GM19351 (cell line): ENCODE data around the gene IL1RAPL1.

Experiments used
- ATAC-seq: cut with Tn5 transposase; IDR thresholded peaks from one replicate; pipeline ENCODE4 v1.9.1; 2021; ENCODE audit warnings: mild to moderate bottlenecking, moderate library complexity; ENCODE audit not compliant: unreplicated experiment

Gene IL1RAPL1

GRCh38 chrX:28960063-28960462 is 372.8 kb downstream of the IL1RAPL1 start:
- no peak for ATAC-seq

DNA sequence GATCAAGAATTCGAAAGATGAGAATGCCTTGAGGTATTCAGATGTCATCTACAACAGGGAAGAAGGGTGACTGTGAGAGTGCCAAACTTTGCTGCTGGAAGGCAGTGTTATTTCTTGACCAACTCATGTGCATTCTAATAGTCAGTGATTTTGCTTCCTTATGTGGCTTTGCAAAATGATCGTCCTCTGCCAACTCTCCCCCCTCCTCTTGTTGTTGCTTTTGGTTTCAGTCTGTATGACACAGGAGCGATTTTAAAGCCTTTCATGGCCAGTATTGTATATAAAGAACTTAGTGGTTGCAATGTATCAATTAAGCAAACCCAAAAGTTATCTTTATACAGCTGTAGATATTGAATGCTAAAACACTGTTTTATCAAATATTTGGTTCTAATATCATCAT is 379.1 kb downstream of the IL1RAPL1 start:
- ATAC-seq, result no peak

- no peak for ATAC-seq
Observed at GRCh38 chrX:28969126-28969525, 381.9 kb downstream of the IL1RAPL1 start.

- ATAC-seq, result no peak
Observed at GRCh38 chrX:28979877-28980276, 392.6 kb downstream of the IL1RAPL1 start.

- ATAC-seq, result peak; percentile 70
Observed at GRCh38 chrX:28981952-28982351, 394.7 kb downstream of the IL1RAPL1 start.

DNA sequence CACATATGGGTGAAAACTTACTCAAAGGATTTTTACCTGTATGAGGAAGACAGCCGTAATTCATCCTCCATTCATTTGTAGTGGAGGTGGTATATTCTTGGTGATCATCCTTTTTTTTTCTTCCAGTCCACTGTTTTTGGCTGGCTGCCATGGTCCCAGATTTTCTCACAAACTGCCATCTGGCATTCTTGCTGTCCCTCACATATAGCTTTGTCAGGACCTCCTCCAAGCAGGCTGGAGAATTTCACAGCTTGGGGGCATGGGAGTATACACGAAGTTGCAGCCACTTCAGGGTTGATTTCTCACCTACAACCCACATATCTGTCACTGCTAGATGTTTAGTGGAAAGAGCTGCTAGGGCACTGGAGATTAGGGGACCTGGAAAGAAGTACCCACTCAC is 401.0 kb downstream of the IL1RAPL1 start:
- no peak for ATAC-seq

DNA sequence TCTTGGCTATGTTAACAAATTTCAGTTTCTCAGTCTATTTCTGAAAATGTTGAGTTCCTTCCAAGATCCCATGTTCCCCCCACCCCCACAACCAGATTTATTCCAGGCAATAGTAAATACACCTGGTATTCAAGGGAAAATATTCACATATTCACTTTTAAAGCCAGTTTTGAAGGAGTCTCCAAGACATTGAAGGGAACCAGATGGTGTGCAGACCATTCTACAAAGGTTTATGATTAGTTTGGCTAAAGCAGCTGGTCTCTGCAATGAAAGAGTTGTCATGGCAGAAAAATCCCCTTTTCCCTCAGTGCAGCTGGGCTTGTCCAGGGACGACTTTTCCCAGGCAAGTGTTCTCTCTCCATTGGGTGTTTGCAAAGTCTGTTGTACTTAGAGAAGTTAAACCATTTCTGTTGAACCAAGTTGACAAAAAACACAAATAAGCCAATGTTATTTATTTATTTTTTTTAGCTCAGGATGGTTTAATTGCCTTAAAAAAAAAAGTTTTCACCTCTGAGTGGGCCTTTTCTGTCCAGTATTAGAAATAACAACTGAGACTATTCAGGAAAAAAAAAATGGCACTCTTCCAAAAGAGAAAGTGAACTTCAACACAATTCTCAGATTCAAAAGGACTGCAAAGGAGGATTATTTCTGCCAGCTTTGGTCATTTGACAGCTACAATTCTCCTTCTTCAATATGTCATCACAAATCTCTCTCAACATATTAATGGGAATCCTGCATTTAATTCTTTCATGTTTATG is 410.6 kb downstream of the IL1RAPL1 start:
- no peak for ATAC-seq

GRCh38 chrX:28998609-28999135 is 411.4 kb downstream of the IL1RAPL1 start:
- no peak for ATAC-seq

DNA sequence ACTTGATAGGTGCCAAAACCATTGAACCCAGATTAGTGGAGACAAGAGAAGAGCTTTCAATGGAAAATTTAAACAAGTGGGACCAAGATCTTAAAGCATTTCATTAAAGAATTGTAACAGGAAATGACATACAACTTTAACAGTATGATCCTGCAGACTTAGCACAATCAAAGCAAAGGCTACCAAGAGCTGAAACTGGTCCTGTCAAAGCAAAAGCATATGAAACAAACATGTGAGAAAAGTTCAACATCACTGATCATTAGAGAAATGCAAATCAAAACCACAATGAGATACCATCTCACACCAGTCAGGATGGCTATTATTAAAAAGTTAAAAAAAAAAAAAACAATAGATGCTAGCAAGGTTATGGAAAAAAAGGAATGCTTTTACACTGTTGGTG is 425.6 kb downstream of the IL1RAPL1 start:
- ATAC-seq, result peak; percentile 47

DNA sequence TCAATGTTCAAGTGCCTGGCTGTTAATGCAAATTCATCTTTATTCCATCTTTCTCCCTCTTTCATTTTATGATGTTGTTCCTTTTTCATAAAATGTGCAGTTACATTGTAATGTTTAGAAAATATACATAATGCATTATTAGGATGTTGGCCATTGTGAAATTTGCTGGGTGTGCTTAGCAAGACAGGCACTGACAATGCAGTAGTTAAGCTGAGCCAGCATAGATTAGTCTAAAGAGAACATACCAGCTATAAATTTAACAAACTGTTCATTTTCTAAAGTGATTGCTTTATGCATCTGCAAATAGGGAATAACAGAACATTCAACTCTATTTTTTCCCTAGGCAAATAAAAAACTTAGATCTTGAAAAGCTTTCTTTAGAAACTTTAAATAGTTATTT is 436.0 kb downstream of the IL1RAPL1 start:
- ATAC-seq, result no peak

DNA sequence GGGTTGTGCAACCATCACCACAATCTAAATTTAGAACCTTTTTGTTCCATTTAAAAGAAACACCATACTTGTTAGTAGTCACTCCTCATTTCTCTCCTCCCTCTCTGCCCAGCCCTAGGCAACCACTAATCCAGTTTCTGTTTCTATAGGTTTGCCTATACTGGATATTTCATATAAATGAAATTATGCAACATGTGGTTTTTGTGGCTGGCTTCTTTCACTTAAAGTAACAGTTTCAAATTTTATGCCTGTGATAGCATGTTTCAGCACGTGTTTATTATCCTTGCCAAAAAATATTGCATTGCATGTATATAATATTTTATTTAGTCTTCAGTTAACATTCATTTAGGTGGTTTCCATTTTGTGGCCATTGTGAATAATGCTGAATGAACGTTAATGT is 437.6 kb downstream of the IL1RAPL1 start:
- no peak for ATAC-seq

DNA sequence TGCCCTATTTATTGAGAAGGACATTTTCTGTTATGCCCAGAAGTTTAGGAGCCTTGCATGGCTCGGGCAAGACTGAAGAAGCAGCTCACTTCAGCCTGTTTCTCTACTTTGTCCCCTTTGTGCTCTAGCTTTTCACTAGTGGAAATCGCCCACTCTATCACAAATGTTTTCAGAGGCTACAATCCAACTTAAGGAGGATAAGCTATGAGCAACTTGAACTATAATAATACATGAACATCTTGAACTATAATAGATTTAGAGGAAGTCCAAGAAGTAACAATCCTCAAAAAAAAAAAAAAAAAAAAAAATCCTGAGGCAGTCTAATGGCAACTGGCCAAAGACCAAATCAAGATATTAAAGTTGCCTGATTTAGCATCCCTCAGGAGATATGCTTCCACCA is 452.3 kb downstream of the IL1RAPL1 start:
- no peak for ATAC-seq

- no peak for ATAC-seq
Observed at GRCh38 chrX:29040160-29040559, 452.9 kb downstream of the IL1RAPL1 start.

GRCh38 chrX:29042341-29042740 is 455.1 kb downstream of the IL1RAPL1 start:
- ATAC-seq, result no peak

DNA sequence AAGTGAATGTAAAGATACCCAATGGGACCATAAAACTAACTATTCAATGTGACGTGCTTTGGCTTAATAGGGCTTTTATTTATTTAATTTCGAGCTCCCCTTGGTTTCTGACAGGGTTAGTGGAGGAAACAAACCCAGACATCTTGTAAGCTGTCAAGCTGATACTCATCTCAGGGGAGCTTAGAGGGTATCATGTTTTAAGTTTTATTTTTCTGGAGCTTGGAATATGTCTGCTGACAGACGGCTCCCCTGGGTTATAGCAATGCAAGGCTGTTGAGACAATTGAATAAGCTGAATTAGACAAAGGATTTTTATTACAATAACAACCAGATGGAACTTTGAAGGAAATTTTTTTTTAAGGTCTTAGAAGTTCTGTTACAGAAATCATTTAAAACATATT is 456.5 kb downstream of the IL1RAPL1 start:
- ATAC-seq, result no peak

- ATAC-seq, result no peak
Observed at GRCh38 chrX:29044423-29045184, 457.4 kb downstream of the IL1RAPL1 start.

DNA sequence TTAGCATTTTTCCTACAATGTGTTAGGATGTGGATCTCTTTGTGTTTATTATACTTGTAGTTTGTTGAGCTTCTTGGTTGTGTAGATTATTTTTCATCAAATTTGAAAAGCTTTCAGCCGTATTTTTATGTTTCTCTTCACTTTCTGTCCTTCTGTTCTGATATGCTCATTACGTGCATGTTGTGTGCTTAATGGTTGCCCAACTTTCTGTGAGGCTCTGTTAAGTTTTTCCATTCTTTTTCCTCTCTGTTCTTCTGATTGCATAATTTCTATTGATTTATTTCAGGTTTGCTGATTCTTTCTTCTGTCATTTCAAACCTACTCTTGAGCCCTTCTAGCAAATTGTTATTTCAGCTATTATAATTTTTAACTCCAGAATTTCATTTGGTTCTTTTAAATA is 478.2 kb downstream of the IL1RAPL1 start:
- ATAC-seq, result no peak

- no peak for ATAC-seq
Observed at GRCh38 chrX:29066516-29066915, 479.3 kb downstream of the IL1RAPL1 start.

GRCh38 chrX:29067351-29067750 is 480.1 kb downstream of the IL1RAPL1 start:
- ATAC-seq, result no peak

- ATAC-seq, result no peak
Observed at GRCh38 chrX:29071525-29072320, 484.5 kb downstream of the IL1RAPL1 start.

DNA sequence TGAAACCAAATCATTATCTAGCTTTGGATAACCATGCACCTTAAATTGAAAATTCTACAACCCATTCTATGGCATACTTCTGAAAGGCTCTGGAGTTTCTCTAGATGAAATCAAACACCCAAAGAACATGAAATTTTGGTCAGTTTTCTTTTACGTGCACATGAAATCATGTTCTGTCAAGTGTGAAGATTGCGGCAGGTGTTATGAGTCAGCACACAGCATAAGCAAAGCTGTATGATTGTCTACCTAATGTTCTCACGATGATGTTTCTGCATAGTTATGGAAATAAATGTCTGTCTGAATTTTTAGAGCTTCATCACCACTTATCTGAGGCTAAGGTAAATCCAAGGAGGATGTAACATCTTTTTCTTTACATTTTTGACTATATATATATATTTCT is 495.3 kb downstream of the IL1RAPL1 start:
- no peak for ATAC-seq
